Measurements from ENCODE around the gene MIPEP.

DNA sequence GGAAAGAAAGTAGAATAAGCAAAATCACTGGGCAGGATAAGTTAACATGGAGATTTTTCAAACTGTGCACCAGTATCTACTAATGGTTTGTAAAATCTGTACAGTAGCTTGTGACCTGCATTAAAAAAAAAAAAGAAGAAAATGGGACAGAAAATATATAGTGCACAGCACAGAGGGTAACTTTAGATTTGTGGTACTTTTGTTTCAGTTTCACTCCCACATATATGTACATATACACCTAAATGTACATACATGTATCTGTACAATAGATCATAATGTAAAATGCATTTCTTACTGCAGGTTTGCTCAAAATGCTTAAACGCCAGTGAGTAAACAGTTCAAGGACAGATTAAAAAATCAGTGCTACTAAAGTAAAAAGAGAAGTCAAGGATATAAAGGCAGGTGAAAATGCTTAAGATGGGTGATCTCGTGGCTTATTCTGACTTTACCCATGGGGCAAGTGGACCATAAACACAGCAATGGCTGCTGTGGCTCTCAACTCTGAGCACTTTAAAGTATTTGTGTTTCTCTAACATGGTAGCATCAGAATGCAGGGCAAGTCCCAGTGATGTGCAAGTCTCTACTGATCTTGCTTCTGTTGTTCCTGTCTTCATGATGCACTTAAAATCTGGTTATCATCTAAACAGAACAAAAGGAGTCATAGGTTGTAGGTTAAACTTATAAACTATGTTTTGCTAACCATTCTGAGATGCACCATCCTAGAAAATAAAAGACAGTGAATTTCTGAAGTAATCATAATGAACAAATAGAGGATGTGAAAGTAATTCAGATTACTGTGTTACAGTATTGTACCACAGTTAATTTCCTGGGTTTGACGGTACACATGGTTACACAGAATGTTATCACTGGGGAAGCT is 112.3 kb downstream of the MIPEP start:
- TF ChIP-seq CTCF (IDR thresholded peaks at IDR 0.05; ENCODE audit: low read depth, low read length): no peak
- TF ChIP-seq, protein P1, sequence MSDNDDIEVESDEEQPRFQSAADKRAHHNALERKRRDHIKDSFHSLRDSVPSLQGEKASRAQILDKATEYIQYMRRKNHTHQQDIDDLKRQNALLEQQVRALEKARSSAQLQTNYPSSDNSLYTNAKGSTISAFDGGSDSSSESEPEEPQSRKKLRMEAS (IDR thresholded peaks at IDR 0.05; ENCODE audit: low read depth, low read length): no peak
